Measurements from ENCODE around the gene NME3.

The NME3 gene

GRCh38 chr16:1767116-1767994, 4.0 kb downstream of the NME3 start:
- no peak for DNase-seq

- DNase-seq = no peak
Observed at GRCh38 chr16:1766701-1767100, 4.6 kb downstream of the NME3 start.

- DNase-seq = no peak
Observed at GRCh38 chr16:1766231-1766630, 5.1 kb downstream of the NME3 start.

GRCh38 chr16:1765826-1766225, 5.5 kb downstream of the NME3 start:
- DNase-seq = no peak

GRCh38 chr16:1764971-1765370, 6.4 kb downstream of the NME3 start:
- no peak for DNase-seq

GRCh38 chr16:1763521-1764511, 7.5 kb downstream of the NME3 start:
- no peak for DNase-seq

GRCh38 chr16:1762879-1763520, 8.3 kb downstream of the NME3 start:
- no peak for DNase-seq

- no peak for DNase-seq
Observed at GRCh38 chr16:1762196-1762878, 9.0 kb downstream of the NME3 start.

- no peak for DNase-seq
Observed at GRCh38 chr16:1761751-1762150, 9.6 kb downstream of the NME3 start.

GRCh38 chr16:1760911-1761310, 10.4 kb downstream of the NME3 start:
- no peak for DNase-seq

- no peak for DNase-seq
Observed at GRCh38 chr16:1759511-1759910, 11.8 kb downstream of the NME3 start.

- DNase-seq = no peak
Observed at GRCh38 chr16:1758923-1759322, 12.4 kb downstream of the NME3 start.

GRCh38 chr16:1757714-1758461, 13.5 kb downstream of the NME3 start:
- DNase-seq = no peak

GRCh38 chr16:1754204-1754603, 17.1 kb downstream of the NME3 start:
- no peak for DNase-seq

- DNase-seq = no peak
Observed at GRCh38 chr16:1752853-1753252, 18.5 kb downstream of the NME3 start.

- no peak for DNase-seq
Observed at GRCh38 chr16:1751946-1752345, 19.4 kb downstream of the NME3 start.

- DNase-seq = no peak
Observed at GRCh38 chr16:1749152-1750117, 21.9 kb downstream of the NME3 start.

- no peak for DNase-seq
Observed at GRCh38 chr16:1747934-1748333, 23.4 kb downstream of the NME3 start.

GRCh38 chr16:1746693-1747195, 24.6 kb downstream of the NME3 start:
- DNase-seq = no peak
